ENCODE data around the gene RHBDL2. TPM values are rescaled to one million over a fixed set of nuclear protein-coding genes. Genes with fewer than 3 reads are reported as not detected.

RHBDL2 gene
- total and polyA plus RNA-seq, 10 of the 15 experiments (the other 5 are each of a cell fraction or from before 2014, with no cell fraction given): 0.05 TPM; not detected in 9

DNA sequence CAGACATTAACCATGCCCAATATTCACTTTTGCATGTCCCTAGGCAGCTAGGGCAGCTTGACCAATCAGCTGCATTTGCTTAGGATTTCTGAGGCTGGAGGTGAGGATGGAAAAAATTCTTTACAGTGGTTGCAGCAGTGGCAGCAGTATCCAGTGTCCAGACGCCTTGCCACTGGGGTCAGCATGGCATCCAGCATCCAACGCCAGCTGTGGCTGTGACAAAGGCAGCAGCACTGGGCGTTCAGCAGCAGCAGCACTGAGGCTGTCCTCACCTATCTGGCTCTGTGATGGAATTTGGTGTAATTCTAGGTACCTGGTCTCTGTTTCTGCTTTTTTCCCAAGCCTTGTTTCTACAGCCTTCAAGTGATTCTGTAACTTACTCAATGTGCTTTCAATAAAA is 15.5 kb downstream of the RHBDL2 start (continued):
- TF ChIP-seq, protein P1, sequence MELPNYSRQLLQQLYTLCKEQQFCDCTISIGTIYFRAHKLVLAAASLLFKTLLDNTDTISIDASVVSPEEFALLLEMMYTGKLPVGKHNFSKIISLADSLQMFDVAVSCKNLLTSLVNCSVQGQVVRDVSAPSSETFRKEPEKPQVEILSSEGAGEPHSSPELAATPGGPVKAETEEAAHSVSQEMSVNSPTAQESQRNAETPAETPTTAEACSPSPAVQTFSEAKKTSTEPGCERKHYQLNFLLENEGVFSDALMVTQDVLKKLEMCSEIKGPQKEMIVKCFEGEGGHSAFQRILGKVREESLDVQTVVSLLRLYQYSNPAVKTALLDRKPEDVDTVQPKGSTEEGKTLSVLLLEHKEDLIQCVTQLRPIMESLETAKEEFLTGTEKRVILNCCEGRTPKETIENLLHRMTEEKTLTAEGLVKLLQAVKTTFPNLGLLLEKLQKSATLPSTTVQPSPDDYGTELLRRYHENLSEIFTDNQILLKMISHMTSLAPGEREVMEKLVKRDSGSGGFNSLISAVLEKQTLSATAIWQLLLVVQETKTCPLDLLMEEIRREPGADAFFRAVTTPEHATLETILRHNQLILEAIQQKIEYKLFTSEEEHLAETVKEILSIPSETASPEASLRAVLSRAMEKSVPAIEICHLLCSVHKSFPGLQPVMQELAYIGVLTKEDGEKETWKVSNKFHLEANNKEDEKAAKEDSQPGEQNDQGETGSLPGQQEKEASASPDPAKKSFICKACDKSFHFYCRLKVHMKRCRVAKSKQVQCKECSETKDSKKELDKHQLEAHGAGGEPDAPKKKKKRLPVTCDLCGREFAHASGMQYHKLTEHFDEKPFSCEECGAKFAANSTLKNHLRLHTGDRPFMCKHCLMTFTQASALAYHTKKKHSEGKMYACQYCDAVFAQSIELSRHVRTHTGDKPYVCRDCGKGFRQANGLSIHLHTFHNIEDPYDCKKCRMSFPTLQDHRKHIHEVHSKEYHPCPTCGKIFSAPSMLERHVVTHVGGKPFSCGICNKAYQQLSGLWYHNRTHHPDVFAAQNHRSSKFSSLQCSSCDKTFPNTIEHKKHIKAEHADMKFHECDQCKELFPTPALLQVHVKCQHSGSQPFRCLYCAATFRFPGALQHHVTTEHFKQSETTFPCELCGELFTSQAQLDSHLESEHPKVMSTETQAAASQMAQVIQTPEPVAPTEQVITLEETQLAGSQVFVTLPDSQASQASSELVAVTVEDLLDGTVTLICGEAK (IDR thresholded peaks at IDR 0.05; ENCODE audit: borderline replicate concordance): no peak
- TF ChIP-seq KDM1A (IDR thresholded peaks at IDR 0.05; ENCODE audit: borderline replicate concordance): no peak
- TF ChIP-seq, protein P2, sequence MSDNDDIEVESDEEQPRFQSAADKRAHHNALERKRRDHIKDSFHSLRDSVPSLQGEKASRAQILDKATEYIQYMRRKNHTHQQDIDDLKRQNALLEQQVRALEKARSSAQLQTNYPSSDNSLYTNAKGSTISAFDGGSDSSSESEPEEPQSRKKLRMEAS (IDR thresholded peaks at IDR 0.05; ENCODE audit: low read depth, low read length): no peak
- no peak for TF ChIP-seq EGR1 (IDR thresholded peaks at IDR 0.05; ENCODE audit: borderline replicate concordance in 1 of 2, low read depth in 2 of 2, low read length in 2 of 2)
- TF ChIP-seq RUNX3 (IDR thresholded peaks at IDR 0.05; ENCODE audit: low read length): no peak
- no peak for TF ChIP-seq GABPA (IDR thresholded peaks at IDR 0.05; ENCODE audit: low read depth)
- TF ChIP-seq CHD1 (IDR thresholded peaks at IDR 0.05; ENCODE audit: low read depth, low read length): no peak
- TF ChIP-seq ZNF592 (IDR thresholded peaks at IDR 0.05): no peak
- TF ChIP-seq FOXM1 (IDR thresholded peaks at IDR 0.05; ENCODE audit: low read depth, low read length): no peak
